Mammary epithelial cell (primary cell): ENCODE results near the gene FZD8.

Experiments used
- EZH2 ChIP-seq: IDR thresholded peaks from 2 replicates; pipeline ENCODE4 v1.6.1; 2012; ENCODE audit warnings: low read length, inconsistent platforms, borderline replicate concordance
- TF ChIP-seq, protein P1 (sequence below), 2 donors: IDR thresholded peaks in 1 of 2; conservative IDR thresholded peaks in 1 of 2; 2 replicates each; pipeline ENCODE4 v1.5.1; 2011 to 2012; ENCODE audit warnings: inconsistent platforms in 2 of 2, low read length in 2 of 2, mild to moderate bottlenecking in 2 of 2, control low read depth in 1 of 2, low read depth in 1 of 2; ENCODE audit not compliant: insufficient read depth in 1 of 2; ENCODE audit errors: extremely low read depth in 1 of 2

DNA sequence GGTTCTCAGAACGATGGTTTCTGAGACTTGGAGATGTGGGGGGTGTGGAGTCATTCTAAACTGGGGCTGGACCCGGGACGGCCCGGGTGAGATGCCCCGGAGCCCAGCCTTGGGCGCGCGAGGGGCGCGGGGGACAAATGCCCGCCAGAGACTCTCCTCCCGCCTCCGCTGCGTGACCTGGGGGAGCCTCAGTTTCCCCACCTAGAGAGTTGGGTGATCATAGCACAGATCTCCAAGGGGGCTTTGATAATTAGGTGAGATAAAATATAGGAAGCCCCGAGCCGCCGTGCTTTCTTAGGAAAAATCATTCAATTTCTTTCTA lies 658 bp upstream of the FZD8 start:
- no peak for TF ChIP-seq EZH2
- TF ChIP-seq, protein P1, sequence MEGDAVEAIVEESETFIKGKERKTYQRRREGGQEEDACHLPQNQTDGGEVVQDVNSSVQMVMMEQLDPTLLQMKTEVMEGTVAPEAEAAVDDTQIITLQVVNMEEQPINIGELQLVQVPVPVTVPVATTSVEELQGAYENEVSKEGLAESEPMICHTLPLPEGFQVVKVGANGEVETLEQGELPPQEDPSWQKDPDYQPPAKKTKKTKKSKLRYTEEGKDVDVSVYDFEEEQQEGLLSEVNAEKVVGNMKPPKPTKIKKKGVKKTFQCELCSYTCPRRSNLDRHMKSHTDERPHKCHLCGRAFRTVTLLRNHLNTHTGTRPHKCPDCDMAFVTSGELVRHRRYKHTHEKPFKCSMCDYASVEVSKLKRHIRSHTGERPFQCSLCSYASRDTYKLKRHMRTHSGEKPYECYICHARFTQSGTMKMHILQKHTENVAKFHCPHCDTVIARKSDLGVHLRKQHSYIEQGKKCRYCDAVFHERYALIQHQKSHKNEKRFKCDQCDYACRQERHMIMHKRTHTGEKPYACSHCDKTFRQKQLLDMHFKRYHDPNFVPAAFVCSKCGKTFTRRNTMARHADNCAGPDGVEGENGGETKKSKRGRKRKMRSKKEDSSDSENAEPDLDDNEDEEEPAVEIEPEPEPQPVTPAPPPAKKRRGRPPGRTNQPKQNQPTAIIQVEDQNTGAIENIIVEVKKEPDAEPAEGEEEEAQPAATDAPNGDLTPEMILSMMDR (conservative IDR thresholded peaks at IDR 0.05 in 1 of 2, IDR thresholded peaks at IDR 0.05 in 1 of 2; ENCODE audit: extremely low read depth in 1 of 2, insufficient read depth in 1 of 2, low read depth in 1 of 2, low read length in 2 of 2): no peak
